GM19025 (cell line): ENCODE data around the gene ITPK1.
"Not testable (repeated sequence)": the region's sequence is repeated elsewhere in the genome, so short reads cannot be mapped to it uniquely, and the experiment has no call there.

Experiments used
- ATAC-seq: cut with Tn5 transposase; IDR thresholded peaks from one replicate; pipeline ENCODE4 v1.9.1; 2021; ENCODE audit warnings: mild to moderate bottlenecking, low read depth, moderate library complexity; ENCODE audit not compliant: unreplicated experiment

The ITPK1 gene

GRCh38 chr14:93132472-93133065 lies 16.8 kb upstream of the ITPK1 start:
- no peak for ATAC-seq

DNA sequence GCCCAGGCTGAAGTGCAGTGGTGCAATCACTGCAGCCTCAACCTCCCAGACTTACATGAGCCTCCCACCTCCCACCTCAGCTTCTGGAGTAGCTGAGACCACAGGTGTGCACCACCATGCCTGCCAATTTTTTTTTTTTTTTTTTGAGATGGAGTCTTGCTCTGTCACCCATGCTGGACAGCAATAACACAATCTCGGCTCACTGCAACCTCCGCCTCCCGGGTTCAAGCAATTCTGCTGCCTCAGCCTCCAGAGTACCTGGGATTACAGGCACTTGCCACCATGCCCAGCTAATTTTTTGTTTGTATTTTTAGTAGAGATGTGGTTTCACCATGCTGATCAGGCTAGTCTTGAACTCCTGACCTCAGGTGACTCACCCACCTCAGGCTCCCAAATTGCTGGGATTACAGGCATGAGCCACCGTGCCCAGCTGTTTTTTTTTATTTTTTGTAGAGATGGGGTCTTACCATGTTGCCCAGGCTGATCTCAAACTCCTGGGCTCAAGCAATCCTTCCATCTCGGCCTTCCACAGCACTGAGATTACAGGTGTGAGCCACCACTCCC lies 15.6 kb upstream of the ITPK1 start:
- ATAC-seq: not testable (repeated sequence)

DNA sequence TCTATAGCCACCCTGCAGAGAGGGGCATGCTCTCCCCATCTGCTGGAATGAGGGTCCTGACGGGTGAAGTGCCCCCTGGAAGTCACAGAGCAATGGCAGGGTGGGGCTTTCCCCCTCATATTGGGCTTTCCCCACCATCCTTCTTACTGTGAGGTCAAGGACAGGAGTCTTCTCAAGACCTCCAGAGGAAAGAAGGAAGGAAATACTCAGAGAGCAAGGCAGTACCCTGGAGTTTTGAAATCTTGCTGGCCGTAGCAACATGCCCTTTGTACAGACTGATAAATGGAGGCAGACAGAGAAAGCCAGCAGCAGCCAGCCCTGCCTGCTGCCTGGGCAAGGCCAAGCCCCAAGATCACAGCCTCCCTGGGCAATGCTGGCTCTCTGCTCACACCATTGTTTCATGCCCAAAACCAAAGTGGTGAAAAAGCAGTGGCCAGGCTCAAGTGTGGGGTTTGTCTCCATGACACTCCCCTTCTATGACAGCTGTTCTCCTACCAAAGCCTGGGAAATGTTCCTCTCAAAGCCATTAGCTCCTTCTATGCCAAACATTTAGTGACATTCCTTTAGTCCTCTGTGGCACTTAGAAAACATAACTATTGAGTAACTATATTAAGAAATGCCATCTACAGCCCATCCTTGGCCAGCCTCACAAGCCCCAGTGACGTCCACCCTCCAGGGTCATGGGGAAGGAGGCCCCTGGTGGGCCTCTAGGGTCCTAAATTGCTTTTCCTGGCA lies 13.2 kb upstream of the ITPK1 start:
- no peak for ATAC-seq

DNA sequence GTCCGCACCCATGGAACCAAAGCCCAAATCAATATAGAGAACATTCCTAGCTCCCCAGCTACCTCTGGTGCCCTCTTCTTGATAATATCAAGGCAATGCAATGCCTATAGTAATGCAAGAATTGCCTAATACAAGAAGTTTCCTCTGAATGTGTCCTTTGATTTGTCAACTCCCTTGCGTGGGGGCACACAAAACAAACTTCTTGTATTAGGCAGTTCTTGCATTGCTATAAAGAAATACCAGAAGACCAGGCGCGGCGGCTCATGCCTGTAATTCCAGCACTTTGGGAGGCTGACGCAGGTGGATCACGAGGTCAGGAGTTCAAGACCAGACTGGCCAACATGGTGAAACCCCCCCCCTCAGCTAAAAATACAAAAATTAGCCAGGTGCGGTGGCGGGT lies 10.4 kb upstream of the ITPK1 start:
- no peak for ATAC-seq

DNA sequence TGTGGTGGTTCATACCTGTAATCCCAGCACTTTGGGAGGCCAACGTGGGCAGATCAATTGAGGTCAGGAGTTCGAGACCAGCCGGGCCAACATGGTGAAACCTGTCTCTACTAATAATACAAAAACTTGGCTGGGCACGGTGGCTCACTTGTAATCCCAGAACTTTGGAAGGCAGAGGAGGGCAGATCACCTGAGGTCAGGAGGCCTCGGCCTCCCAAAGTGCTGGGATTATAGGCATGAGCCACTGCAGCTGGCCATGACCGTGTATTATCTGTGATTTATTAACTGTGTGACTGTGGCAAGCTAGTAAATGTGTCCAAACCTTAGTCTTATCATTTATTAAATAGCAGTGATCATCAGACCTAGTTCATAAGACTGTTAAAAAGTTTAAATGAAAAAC lies 7.1 kb upstream of the ITPK1 start:
- ATAC-seq: no peak

GRCh38 chr14:93121030-93121834 lies 5.5 kb upstream of the ITPK1 start:
- no peak for ATAC-seq

DNA sequence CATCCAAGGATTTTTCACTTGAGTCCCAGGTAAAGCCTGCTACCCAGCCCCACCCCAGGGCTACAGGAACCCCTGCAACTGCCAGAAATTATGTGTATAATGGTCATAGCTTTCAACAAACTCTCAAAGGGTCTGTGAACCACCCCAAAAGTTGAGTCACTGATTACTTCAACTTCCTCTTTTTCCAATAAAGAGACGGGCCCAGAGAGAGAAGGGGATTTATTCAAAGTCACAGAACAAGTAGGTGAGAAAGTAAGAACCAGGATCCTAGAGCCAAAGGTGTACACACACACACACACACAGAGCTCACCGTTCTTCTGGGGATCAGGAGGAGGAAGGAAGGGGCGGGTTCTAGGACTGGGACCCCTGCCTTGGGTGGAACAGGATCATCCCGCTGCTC lies 4.8 kb upstream of the ITPK1 start:
- no peak for ATAC-seq

- no peak for ATAC-seq
These were observed 1.0 kb upstream of the ITPK1 start for GRCh38 chr14:93116676-93117200.

GRCh38 chr14:93115069-93115820 lies 480 bp downstream of the ITPK1 start:
- ATAC-seq: peak; percentile 82

GRCh38 chr14:93114713-93115068 lies 1.0 kb downstream of the ITPK1 start:
- no peak for ATAC-seq

DNA sequence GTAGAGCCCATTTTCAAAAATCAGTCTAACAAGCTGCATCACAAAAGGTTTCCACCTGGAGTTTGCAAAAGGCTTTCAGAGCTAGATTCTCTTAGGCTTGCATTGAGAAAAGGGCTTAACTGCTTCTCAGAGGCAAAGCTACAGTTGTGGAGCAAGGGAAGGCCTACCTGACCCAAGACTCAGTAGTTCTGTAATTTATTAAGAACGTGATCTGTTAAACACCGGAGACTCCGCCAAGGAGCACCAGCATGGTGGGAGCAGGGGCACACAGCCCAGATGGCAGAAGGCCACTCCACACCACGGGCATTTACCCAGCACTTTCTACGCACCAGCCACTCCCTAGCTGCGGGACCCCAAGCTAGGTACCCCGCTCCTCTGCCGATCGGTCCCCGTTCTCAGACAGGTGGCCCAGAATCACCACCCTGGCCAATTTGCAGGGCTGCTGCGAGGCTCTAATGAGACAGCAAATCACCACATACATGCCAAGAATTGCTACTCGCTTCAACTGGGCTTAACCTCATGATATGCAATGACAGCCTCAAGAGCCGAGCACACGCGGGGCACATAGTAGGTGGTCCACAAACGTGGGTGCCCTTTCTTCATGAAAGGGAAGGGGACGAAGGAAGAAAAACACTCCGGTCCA lies 1.5 kb downstream of the ITPK1 start:
- no peak for ATAC-seq

GRCh38 chr14:93113678-93114067 lies 2.1 kb downstream of the ITPK1 start:
- no peak for ATAC-seq

GRCh38 chr14:93112891-93113677 lies 2.6 kb downstream of the ITPK1 start:
- ATAC-seq: no peak

GRCh38 chr14:93111541-93111940 lies 4.2 kb downstream of the ITPK1 start:
- ATAC-seq: not testable (repeated sequence)

GRCh38 chr14:93110856-93111419 lies 4.8 kb downstream of the ITPK1 start:
- no peak for ATAC-seq

DNA sequence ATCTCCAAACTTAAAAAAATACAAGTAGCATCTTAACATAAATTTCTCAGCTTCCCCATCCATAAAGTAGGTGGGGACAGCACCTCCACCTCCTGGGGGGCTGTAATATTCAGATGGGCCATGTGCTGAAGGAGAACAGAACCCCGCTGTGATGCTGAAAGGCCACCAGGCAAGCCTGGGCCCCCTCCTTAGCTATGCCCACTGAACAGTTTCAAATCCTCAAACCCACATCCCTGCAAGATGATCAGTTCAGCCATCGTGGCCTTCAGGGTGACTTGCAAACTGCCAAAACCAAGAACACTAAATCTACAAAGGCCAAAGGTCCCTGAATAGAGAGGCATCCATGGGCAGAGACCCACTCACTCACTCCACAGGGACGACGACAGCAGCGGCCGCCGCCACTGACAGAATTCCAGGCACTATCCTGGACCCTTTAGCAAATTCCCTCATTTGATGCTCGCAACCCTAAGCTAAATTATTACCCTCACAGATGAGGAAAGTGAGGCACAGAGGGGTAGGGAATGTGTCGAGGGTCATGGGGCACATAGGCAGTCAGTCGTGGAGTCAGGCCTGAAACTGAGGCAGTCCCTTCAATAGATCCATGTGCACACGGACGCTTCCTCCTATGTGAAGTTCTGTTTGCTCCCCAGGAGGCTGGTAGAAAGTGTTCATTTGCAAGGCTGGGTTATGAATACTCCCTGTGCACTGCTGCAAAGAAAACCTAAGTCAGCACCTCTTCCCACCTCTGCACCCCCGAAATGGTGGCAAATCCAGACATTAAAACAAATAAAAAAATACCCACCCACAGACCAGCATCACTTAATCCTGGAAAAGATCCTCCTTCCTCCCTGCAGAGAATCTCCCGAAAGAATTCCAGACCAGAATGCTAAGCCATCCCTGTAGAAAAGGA lies 5.9 kb downstream of the ITPK1 start:
- ATAC-seq: no peak

DNA sequence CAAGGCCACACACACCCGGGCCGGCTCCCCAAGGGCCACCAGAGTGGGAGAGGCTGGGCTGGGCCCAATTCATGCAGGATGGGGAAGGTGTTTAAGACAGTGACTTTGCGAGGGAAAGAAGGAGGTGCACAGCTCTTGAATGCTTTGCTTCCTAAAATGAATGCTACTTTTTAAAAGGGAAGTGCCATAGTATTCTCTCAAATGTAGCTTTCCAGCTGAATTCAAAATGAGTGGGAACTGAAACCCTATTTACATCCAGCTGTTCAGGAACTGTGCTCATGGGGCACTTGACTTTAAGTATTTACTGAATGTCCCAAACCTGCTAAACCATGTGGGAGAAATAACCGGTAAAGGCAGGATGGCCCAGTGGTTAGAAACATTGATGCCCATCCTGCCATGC lies 7.6 kb downstream of the ITPK1 start:
- ATAC-seq: no peak

DNA sequence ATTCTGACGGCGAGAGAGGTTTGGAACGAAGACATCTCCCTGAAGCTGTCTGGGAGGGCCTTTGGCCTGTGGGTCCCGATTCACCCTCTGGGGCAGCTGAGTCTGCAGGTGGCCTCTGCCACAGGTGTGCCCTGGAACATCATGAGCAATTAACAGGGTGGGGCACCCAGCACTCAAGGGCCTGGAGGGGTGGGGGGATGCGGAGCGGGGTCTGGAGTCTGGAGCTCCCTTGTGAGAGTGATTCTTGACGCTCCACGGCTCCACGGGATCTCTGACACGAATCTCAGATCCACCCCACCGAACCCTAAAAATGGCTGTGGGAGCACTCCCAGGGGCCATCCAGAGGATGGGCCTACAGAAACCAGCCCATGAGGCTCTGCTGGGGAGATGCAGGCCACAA lies 8.3 kb downstream of the ITPK1 start:
- ATAC-seq: no peak
